HepG2 (cell line): Measurements from ENCODE around the gene POLE4. TPM values are rescaled to one million over a fixed set of nuclear protein-coding genes. Genes with fewer than 3 reads are reported as not detected.
A peak's percentile ranks its signal among the peaks of the same experiment; 100 is the strongest.

Experiments used
- CBX1 ChIP-seq: IDR thresholded peaks from one replicate; pipeline ENCODE4 v1.6.1; 2016; ENCODE audit warnings: antibody characterized with exemption, low read depth
- DMAP1 ChIP-seq: IDR thresholded peaks from 2 replicates; pipeline ENCODE4 v1.6.1; 2016
- DNMT3B ChIP-seq: conservative IDR thresholded peaks from 2 replicates; pipeline ENCODE4 v1.6.1; 2016; ENCODE audit warnings: missing biosample characterization, control low read depth
- GLMP ChIP-seq: sonication (generic); formaldehyde crosslinking; IDR thresholded peaks from 2 replicates; pipeline ENCODE4 v1.9.0; 2021; ENCODE audit warnings: missing genetic modification reagents, mild to moderate bottlenecking, borderline replicate concordance
- HMGXB3 ChIP-seq: sonication (generic); formaldehyde crosslinking; IDR thresholded peaks from 2 replicates; pipeline ENCODE4 v1.4.0; 2020; ENCODE audit warnings: missing genetic modification reagents, borderline replicate concordance
- KDM3A ChIP-seq: IDR thresholded peaks from 2 replicates; pipeline ENCODE4 v1.6.1; 2018; ENCODE audit warnings: low read depth, missing compliant biosample characterization
- MTERF4 ChIP-seq: sonication (generic); formaldehyde crosslinking; IDR thresholded peaks from 2 replicates; pipeline ENCODE4 v1.8.0; 2023; ENCODE audit warnings: mild to moderate bottlenecking, missing genetic modification reagents
- PATZ1 ChIP-seq: sonication (generic); formaldehyde crosslinking; IDR thresholded peaks from 2 replicates; pipeline ENCODE4 v1.4.0; 2020; ENCODE audit warnings: missing genetic modification reagents
- RFXANK ChIP-seq: IDR thresholded peaks from 2 replicates; pipeline ENCODE4 v1.6.1; 2016
- SUZ12 ChIP-seq: fragments of 150-350 bp; IDR thresholded peaks from 2 replicates; pipeline ENCODE4 v1.6.1; 2014; ENCODE audit warnings: low read depth, low read length
- TERF1 ChIP-seq: sonication (generic); formaldehyde crosslinking; IDR thresholded peaks from 2 replicates; pipeline ENCODE4 v1.8.0; 2022; ENCODE audit warnings: mild to moderate bottlenecking, missing genetic modification reagents, moderate library complexity
- THAP11 ChIP-seq: IDR thresholded peaks from 2 replicates; pipeline ENCODE4 v1.6.1; 2016; ENCODE audit warnings: missing biosample characterization, missing genetic modification reagents
- TSC22D2 ChIP-seq: sonication (generic); formaldehyde crosslinking; IDR thresholded peaks from 2 replicates; pipeline ENCODE4 v1.5.1; 2020; ENCODE audit warnings: missing genetic modification reagents, mild to moderate bottlenecking, borderline replicate concordance
- ZNF10 ChIP-seq: sonication (generic); formaldehyde crosslinking; IDR thresholded peaks from 2 replicates; pipeline ENCODE4 v1.4.0; 2020; ENCODE audit warnings: mild to moderate bottlenecking, low read depth, missing genetic modification reagents, borderline replicate concordance
- ZNF382 ChIP-seq: sonication (generic); formaldehyde crosslinking; IDR thresholded peaks from 2 replicates; pipeline ENCODE4 v1.5.0; 2020; ENCODE audit warnings: missing genetic modification reagents, mild to moderate bottlenecking, borderline replicate concordance
- ZNF550 ChIP-seq: sonication (generic); formaldehyde crosslinking; IDR thresholded peaks from 2 replicates; pipeline ENCODE4 v1.4.0; 2020; ENCODE audit warnings: mild to moderate bottlenecking, missing genetic modification reagents, borderline replicate concordance
- ZNF704 ChIP-seq: sonication (generic); formaldehyde crosslinking; IDR thresholded peaks from 2 replicates; pipeline ENCODE4 v1.8.1; 2023; ENCODE audit warnings: mild to moderate bottlenecking, inconsistent platforms, moderate library complexity, missing genetic modification reagents, borderline replicate concordance
- polyA plus RNA-seq, 8 experiments: library from polyadenylated mRNA; depleted of rRNA in 3 of 8; stranded (reverse) in 7 of 8; unstranded in 1 of 8; fragments of >200 nt; fragmentation: Illumina TruSeq in 4 of 8; extraction: Trizol in 4 of 8; gene quantifications; 2 replicates each; pipeline versions ENCODE4 v1.2.1 to v1.2.3, GENCODE V29; 2011 to 2016; ENCODE audit warnings: low read depth in 4 of 8, missing spikeins in 1 of 8, mixed read lengths in 1 of 8; ENCODE audit not compliant: insufficient read depth in 1 of 8
- total RNA-seq, 5 experiments: library from RNA; depleted of rRNA; stranded (reverse); fragments of >200 nt; fragmentation: Illumina TruSeq; extraction: Trizol; gene quantifications; 2 replicates each; pipeline ENCODE4 v1.2.3, GENCODE V29; 2016; ENCODE audit warnings: low read depth in 1 of 5

The POLE4 gene
- total and polyA plus RNA-seq, 2 of the 13 experiments (the other 11 are each of a cell fraction or from before 2014, with no cell fraction given), result 106 to 116 TPM

- TF ChIP-seq HMGXB3 (CRISPR knock-in tag) (peak; percentile 66; the same call in 1 of the 2 replicates), TERF1 (peak; percentile 98), MTERF4 (CRISPR knock-in tag) (peak; percentile 100), KDM3A (CRISPR knock-in tag) (peak; percentile 82), DNMT3B (peak; percentile 92), ZNF382 (0 out of 2 replicates have a peak, but pooled peaks have one; percentile 58), TSC22D2 (peak; percentile 91), CBX1 (no peak), PATZ1 (CRISPR knock-in tag) (peak; percentile 46; the same call in 1 of the 2 replicates), ZNF10 (CRISPR knock-in tag) (no peak), DMAP1 (CRISPR knock-in tag) (peak; percentile 98), ZNF550 (CRISPR knock-in tag) (no peak; the same call in 1 of the 2 replicates), ZNF704 (CRISPR knock-in tag) (peak; percentile 97; the same call in 1 of the 2 replicates), SUZ12 (no peak), RFXANK (0 out of 2 replicates have a peak, but pooled peaks have one; percentile 33), GLMP (no peak), THAP11 (peak; percentile 75)
These were observed at the start of gene POLE4 (continued) for GRCh38 chr2:74958274-74959105.
